Measurements from ENCODE around the gene KCNJ8. TPM values are rescaled to one million over a fixed set of nuclear protein-coding genes. Genes with fewer than 3 reads are reported as not detected.

KCNJ8 gene
- total RNA-seq, 1 experiment from 2014 or later, result 0.22 TPM

GRCh38 chr12:21823581-21823980 is 49.1 kb upstream of the KCNJ8 start:
- H4K8ac ChIP-seq (replicated peaks; ENCODE audit: insufficient read length, low read depth, low read length), result no peak overlapping the region
- no peak overlapping the region for H3K23ac ChIP-seq (ENCODE audit: insufficient read length, low read depth, low read length)
- no CpG with 5 or more reads among the region's 8 CpGs for WGBS (ENCODE audit: extremely low coverage, insufficient read length, low lambda C conversion rate)
- no peak overlapping the region for H3K14ac ChIP-seq (ENCODE audit: insufficient read depth, low read length)
- H4K20me1 ChIP-seq (ENCODE audit: control insufficient read depth, insufficient read depth, insufficient read length), result no peaks in the 10 kb centered on the region
- no peak overlapping the region for H2BK20ac ChIP-seq (ENCODE audit: low read depth, low read length, poor library complexity, severe bottlenecking)
- no peaks in the 10 kb centered on the region for H3K79me1 ChIP-seq (ENCODE audit: insufficient read depth, low read depth, low read length, poor library complexity, severe bottlenecking)
- H3K4me2 ChIP-seq (ENCODE audit: insufficient read depth, insufficient read length, low read length), result no peak overlapping the region
- no peak overlapping the region for H3K27ac ChIP-seq (ENCODE audit: insufficient read length, low read depth, low read length)
- H3K27ac Mint-ChIP-seq, result no peak overlapping the region
- no peaks in the 10 kb centered on the region for H3K4me1 Mint-ChIP-seq
- H3K9me3 Mint-ChIP-seq, result no peaks in the 10 kb centered on the region; a peak in 1 of 5 replicates
- no peak overlapping the region for H2BK5ac ChIP-seq (ENCODE audit: insufficient read length, low read length)
- no peak overlapping the region for H3K9ac ChIP-seq (ENCODE audit: extremely low read depth, insufficient read length, low read length)
- H3K4ac ChIP-seq (ENCODE audit: low read depth, low read length), result no peak overlapping the region
- no peaks in the 10 kb centered on the region for H3K79me2 ChIP-seq (ENCODE audit: insufficient read depth, low read length)
- H2AFZ ChIP-seq (ENCODE audit: low read length), result no peak overlapping the region
- H3K23me2 ChIP-seq (ENCODE audit: insufficient read length, low read depth, low read length, poor library complexity, severe bottlenecking), result no peaks in the 10 kb centered on the region
- H3K27me3 ChIP-seq (ENCODE audit: insufficient read depth, low read length), result no peaks in the 10 kb centered on the region
- H2BK120ac ChIP-seq (ENCODE audit: low read depth, low read length, poor library complexity, severe bottlenecking), result no peak overlapping the region
- H2AK5ac ChIP-seq (ENCODE audit: insufficient read length, low read length), result no peak overlapping the region
- no peak overlapping the region for H4K91ac ChIP-seq (ENCODE audit: insufficient read length, low read depth, low read length)
- H3K56ac ChIP-seq (ENCODE audit: insufficient read length, low read depth, low read length), result no peak overlapping the region
- no peak for TF ChIP-seq CTCF (conservative IDR thresholded peaks at IDR 0.05)
- DNase-seq, result no peak
- no peak overlapping the region for H3K4me3 Mint-ChIP-seq
- H3K18ac ChIP-seq (ENCODE audit: insufficient read length, low read depth, low read length), result no peak overlapping the region
- H3K27me3 Mint-ChIP-seq (ENCODE audit: low read depth), result no peaks in the 10 kb centered on the region; the same call in 1 of the 2 replicates
- H3T11ph ChIP-seq (ENCODE audit: low read length), result no peak overlapping the region
- no peaks in the 10 kb centered on the region for H3K4me1 ChIP-seq (ENCODE audit: insufficient read depth, low read length)
- H4K5ac ChIP-seq (ENCODE audit: insufficient read length, low read depth, low read length), result no peak overlapping the region
- H2BK12ac ChIP-seq (ENCODE audit: insufficient read length, low read depth, low read length), result no peak overlapping the region
- H3K9me3 ChIP-seq (ENCODE audit: control insufficient read depth, low read depth, low read length), result no peaks in the 10 kb centered on the region
- H3K36me3 Mint-ChIP-seq (ENCODE audit: insufficient read depth in 1 of 3, low read depth in 3 of 3), result no peaks in the 10 kb centered on the region
- no peak overlapping the region for H2BK15ac ChIP-seq (ENCODE audit: low read depth, low read length)
